Thyroid gland (tissue), 4 donors: ENCODE data around the gene C10orf120.

Experiments
- CTCF ChIP-seq, 6 experiments: fragments of 200-600 bp in 3 of 6; fragments of 450-650 bp in 3 of 6; sonication (generic) in 3 of 6; IDR thresholded peaks; one replicate each; pipeline ENCODE4 v1.5.1; 2016 to 2019; ENCODE audit warnings: antibody characterized with exemption in 6 of 6, mild to moderate bottlenecking in 2 of 6, inconsistent platforms in 1 of 6, moderate library complexity in 1 of 6
- POLR2A ChIP-seq, 2 donors: fragments of 450-650 bp; IDR thresholded peaks; one replicate each; pipeline ENCODE4 v1.6.1; 2017; ENCODE audit warnings: antibody characterized with exemption in 2 of 2, mild to moderate bottlenecking in 2 of 2, moderate library complexity in 1 of 2

GRCh38 chr10:122656741-122657140 lies 42.9 kb downstream of the C10orf120 start:
- TF ChIP-seq CTCF (IDR thresholded peaks at IDR 0.05) (no peak), POLR2A (IDR thresholded peaks at IDR 0.05) (no peak)
